ENCODE measurements around the gene RFTN1.

Gene RFTN1

DNA sequence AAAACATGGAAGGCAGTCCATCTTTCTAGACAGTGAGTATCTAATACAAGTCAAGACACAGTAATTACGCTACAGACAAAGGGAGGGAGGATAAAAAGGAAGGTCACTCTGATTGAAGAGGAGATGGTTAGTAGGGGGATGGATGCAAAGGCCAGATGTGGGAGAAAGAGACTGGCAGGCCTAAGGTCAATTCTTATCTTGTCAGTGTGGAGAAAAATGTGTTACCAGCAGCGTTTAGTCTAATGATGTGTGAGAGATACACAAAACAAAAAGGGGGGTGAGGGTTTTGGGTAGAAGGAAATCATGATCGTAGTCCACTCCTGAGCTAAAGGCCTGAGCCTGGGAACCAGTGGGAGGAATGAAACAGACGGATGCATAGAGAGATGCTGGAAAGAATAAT is 46.7 kb downstream of the RFTN1 start:
- no peak overlapping the region for H3K4me3 ChIP-seq (ENCODE audit: low read depth, low read length)
- TF ChIP-seq, protein P1, sequence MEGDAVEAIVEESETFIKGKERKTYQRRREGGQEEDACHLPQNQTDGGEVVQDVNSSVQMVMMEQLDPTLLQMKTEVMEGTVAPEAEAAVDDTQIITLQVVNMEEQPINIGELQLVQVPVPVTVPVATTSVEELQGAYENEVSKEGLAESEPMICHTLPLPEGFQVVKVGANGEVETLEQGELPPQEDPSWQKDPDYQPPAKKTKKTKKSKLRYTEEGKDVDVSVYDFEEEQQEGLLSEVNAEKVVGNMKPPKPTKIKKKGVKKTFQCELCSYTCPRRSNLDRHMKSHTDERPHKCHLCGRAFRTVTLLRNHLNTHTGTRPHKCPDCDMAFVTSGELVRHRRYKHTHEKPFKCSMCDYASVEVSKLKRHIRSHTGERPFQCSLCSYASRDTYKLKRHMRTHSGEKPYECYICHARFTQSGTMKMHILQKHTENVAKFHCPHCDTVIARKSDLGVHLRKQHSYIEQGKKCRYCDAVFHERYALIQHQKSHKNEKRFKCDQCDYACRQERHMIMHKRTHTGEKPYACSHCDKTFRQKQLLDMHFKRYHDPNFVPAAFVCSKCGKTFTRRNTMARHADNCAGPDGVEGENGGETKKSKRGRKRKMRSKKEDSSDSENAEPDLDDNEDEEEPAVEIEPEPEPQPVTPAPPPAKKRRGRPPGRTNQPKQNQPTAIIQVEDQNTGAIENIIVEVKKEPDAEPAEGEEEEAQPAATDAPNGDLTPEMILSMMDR (IDR thresholded peaks at IDR 0.05; ENCODE audit: borderline replicate concordance, insufficient read depth, low read depth, low read length), result no peak

DNA sequence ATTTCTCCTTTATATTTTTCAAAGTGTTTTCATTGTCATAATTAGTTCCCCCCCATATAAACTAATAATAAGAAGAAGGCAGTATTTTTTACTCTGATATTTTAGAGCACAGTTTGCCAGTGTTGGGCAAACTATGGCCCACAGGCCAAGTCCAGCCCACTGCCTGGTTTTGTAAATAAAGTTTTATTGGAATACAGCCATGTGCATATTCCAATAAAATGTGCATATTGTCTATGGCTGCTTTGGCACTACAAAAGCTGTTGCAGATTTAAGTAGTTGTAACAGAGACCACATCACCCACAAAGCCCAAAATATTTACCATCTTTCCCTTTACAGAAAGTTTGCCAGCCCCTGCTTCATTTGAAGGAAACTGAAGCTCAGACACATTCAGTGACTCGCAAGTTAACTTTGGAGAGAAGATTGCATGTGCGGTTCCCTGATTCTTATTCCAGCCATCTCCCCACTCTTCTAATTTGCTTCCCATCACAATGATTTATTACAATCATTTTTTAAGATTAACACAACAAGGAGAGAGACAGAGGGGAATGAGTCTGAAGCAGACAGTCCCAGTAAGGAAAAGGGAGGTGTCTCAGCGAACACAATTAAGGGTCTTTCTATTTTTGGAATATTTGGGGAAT is 48.9 kb downstream of the RFTN1 start:
- no peak overlapping the region for H3K4me3 ChIP-seq (ENCODE audit: low read depth, low read length)
- TF ChIP-seq, protein P1 (IDR thresholded peaks at IDR 0.05; ENCODE audit: borderline replicate concordance, insufficient read depth, low read depth, low read length), result no peak

DNA sequence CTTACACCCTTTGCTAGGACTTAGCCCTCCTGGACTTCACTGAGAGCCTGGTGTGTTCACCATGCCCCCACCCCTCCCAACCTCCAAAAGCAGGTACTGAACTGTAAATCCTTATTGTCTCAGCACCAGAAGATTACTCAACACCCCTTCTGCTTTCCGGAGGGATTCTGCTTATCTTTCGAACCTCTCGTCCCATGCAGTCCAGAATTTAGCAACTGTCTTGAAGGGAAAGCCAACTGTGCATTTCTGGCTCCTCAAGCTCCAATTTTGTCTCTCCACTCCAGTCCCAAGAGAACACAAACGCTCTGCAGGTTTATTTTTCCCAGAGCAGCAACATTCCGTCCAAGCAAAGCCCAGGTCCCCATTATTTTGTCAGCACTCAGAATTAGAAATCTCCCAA is 49.6 kb downstream of the RFTN1 start:
- no peak overlapping the region for H3K4me3 ChIP-seq (ENCODE audit: low read depth, low read length)
- TF ChIP-seq, protein P1 (IDR thresholded peaks at IDR 0.05; ENCODE audit: borderline replicate concordance, insufficient read depth, low read depth, low read length), result no peak

DNA sequence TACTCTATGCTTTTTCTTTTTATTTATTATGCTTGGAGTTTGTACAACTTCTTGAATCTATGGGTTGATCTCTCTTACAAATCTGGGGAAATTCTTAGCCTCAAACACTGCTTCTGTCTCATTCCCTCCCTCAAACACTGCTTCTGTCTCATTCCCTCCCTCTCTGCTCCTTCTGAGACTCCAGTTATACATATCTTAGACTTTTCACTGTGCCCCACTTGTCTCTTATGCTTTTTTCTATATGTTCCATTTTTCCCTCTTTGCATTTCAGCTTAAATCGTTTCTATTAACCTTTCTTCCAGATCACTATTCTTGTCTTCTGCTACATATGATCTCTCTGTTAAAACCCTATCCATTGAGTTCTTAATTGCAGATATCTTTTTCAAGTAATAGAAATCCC is 50.4 kb downstream of the RFTN1 start:
- no peak overlapping the region for H3K4me3 ChIP-seq (ENCODE audit: low read depth, low read length)
- TF ChIP-seq, protein P1 (IDR thresholded peaks at IDR 0.05; ENCODE audit: borderline replicate concordance, insufficient read depth, low read depth, low read length), result no peak

DNA sequence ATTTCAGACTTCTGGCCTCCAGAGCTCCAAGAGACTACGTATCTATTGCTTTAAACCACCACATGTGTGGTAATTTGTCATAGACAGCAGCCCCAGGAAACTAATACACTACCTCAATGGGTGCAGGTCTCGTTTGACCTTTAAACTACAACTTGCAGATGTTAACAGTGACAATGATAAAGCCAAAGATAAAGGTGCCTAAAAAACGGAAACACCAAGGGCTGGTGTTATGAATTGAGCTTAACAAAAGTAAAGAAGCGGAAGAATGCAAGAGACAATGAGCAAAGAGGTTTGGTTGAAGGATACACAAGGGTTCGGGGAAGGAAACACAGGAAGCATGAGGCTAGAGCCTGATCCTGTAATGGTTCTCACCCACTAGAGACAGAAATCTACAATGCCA is 50.8 kb downstream of the RFTN1 start:
- no peak overlapping the region for H3K4me3 ChIP-seq (ENCODE audit: low read depth, low read length)
- TF ChIP-seq, protein P1 (IDR thresholded peaks at IDR 0.05; ENCODE audit: borderline replicate concordance, insufficient read depth, low read depth, low read length), result no peak

DNA sequence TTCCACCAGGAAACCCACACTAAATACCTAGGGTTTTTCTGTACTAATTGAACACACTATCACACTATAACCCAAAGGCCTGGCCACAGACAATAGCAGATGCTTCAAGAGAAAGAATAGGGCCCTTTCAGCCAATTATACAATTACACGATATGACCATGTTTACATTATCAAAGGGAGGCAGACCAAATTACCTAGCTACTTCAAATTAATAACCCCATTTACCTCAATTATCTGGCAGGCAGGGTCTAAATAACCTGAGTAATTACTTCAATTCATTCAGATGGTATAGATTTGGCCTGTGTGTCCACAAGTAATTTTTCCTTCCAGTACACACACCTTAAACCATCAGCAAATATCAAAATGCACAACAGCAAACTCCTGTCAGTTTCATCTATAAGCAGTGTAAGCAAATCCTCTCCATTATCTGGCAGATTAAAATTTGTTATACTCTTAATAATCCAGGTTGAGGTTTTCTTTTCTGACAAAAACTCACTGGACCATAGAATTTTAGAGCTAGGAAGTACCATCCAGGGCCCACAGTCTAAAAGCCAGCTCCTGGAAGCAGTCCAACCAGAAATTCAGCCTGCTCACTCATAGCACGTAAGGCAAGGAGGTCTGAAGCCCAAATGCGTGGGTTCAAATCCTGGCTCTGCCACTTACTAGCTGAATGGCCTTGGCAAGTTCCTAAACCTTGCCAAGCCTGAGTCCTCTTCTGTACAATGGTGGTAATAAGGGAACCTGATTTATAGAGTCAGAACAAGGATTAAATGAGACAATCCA is 51.8 kb downstream of the RFTN1 start:
- TF ChIP-seq, protein P1 (IDR thresholded peaks at IDR 0.05; ENCODE audit: borderline replicate concordance, insufficient read depth, low read depth, low read length), result no peak
- H3K4me3 ChIP-seq (ENCODE audit: low read depth, low read length), result no peak overlapping the region

DNA sequence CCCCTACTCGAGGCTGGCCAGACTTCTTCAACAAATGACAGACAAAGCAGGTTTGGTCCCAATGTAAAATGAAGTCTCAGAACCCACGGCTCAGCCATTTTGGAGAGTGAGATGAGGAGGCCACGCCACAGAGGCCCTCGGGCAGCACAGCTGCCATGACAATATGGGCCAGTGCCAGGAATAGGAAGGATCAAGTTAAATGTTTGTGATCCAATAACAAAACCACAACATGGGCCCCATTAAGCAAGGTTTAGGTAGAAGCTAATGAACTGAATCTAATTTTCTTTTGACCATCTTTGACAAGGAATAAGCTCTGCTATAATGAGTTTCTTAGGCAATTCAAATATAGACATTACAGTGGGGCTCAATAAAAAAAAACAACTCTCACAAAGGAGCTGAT is 52.6 kb downstream of the RFTN1 start:
- TF ChIP-seq, protein P1 (IDR thresholded peaks at IDR 0.05; ENCODE audit: borderline replicate concordance, insufficient read depth, low read depth, low read length), result no peak
- no peak overlapping the region for H3K4me3 ChIP-seq (ENCODE audit: low read depth, low read length)
